ENCODE data around the gene HIVEP1.

- TF ChIP-seq CTCF (IDR thresholded peaks at IDR 0.05) (no peak), ZFX (IDR thresholded peaks at IDR 0.05; ENCODE audit: borderline replicate concordance) (no peak)
Measured at GRCh38 chr6:12164508-12164770, 152.3 kb downstream of the HIVEP1 start.
